ENCODE data around the gene SFT2D3. TPM values are rescaled to one million over a fixed set of nuclear protein-coding genes. Genes with fewer than 3 reads are reported as not detected.

The SFT2D3 gene
- total RNA-seq, 5 donors from 2014 or later (not counting 1 experiment from before 2014, with no cell fraction given) = 6.1 to 13.9 (median 12.4) TPM

DNA sequence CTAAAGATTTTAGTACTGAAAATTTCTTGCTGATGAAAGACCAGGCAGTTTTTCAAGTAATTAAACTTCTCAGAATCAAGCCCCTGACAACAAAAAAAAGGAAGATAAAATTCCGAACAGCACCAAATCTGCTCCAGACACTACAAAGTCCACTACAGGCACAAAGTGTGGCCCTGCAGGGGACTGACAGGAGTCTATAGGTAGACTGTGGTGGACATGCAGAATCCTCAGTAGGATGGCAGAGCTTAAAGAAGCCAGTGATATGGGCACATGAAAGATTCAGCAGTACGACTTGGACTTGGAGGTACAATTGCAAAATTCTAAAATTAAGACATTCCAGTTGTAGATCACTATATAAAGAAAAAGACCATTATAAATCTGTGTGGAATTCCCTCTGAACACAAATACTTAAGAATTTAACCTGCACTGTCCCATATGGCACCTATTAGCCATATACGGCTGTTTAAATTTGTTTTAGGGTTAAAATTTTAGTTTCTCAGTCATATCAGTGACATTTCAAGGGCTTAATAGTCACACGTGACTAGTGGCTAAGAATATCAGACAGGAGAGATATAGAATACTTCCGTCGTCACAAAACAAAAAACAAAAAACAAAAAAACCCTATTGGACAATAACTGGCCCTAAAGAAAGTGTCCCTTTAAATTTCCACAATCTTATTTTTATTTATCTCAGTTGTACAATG is 32.0 kb downstream of the SFT2D3 start:
- Mint-ChIP-seq H3K27me3 (no peaks in the 10 kb centered on the region), H3K4me1 (peaks cover 0 to 7% (median 6%) of the 10 kb centered on the region in 3 donors), H3K9me3 (no peaks in the 10 kb centered on the region), H3K4me3 (no peak overlapping the region), H3K36me3 (peaks cover 19% of the 10 kb centered on the region), H3K27ac (no peak overlapping the region)
- Histone ChIP-seq H3K9me3 (no peaks in the 10 kb centered on the region), H3K4me3 (ENCODE audit: control insufficient read depth in 1 of 2, extremely low read depth in 1 of 2, low read length in 1 of 2) (no peak overlapping the region), H3K27me3 (replicated peaks in 1 of 2; ENCODE audit: control insufficient read depth in 2 of 2, extremely low read depth in 1 of 2, insufficient read depth in 2 of 2, low read length in 1 of 2) (no peaks in the 10 kb centered on the region), H3K36me3 (ENCODE audit: control insufficient read depth in 2 of 2, extremely low read depth in 1 of 2, insufficient read depth in 1 of 2, low read length in 1 of 2) (peaks cover 0 to 13% of the 10 kb centered on the region in 2 donors), H3K4me1 (ENCODE audit: control insufficient read depth in 1 of 2, extremely low read depth in 1 of 2, insufficient read depth in 2 of 2, low read length in 2 of 2) (no peaks in the 10 kb centered on the region), H3K27ac (ENCODE audit: low read length) (no peak overlapping the region)
- POLR2A ChIA-PET = interaction anchor here in 1 of 2 donors (0.6 kb wide), 1 partner anchor 501 kb away, joined by 3 read pairs; no protein-coding TSS in a partner anchor
- CTCF ChIA-PET = no interaction called here
- no CpG with 5 or more reads among the region's 6 CpGs for WGBS (ENCODE audit: insufficient coverage)
- no peak for ATAC-seq (replicated peaks in 1 of 4)
- DNase-seq = no peak

DNA sequence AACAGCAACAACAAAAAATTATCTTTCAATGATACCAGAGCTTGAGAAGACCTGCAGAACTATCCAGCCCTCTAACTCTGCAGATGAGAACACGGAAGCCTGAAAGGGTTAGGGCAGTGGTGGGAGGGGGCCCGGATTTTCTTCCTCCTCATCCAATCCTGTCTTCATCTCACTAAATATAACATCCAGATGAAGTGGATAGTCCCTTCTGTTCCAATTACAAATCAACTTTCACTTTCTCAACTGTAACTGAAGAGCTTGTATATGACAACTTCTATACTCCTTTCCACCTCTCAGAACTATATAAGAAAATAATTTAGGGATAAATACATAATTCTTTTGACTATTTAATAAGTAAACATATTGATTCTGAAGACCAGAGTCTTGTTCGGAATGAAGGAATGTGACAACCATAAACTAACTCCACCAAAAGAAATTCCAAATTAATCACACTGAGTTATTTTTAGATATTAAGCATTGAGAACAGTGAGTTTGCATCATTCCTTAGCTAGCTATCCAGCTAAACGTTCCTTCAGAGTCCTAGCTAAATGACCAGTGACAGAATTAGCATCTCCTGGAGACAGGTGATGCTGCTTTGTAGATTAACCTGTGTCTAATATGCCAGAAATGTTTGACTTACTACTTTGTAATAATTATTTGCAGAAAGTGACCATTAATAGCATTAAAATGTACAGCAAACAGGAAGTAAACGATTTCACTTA is 32.7 kb downstream of the SFT2D3 start:
- WGBS (ENCODE audit: insufficient coverage) = 100% methylated on average over 1 of the region's 5 CpGs
- H3K27ac ChIP-seq (ENCODE audit: low read length) = no peak overlapping the region
- no peak overlapping the region for H3K4me3 Mint-ChIP-seq
- no peak for DNase-seq
- peaks cover 0 to 10% (median 9%) of the 10 kb centered on the region in 3 donors for H3K4me1 Mint-ChIP-seq
- H3K4me3 ChIP-seq (ENCODE audit: control insufficient read depth in 1 of 2, extremely low read depth in 1 of 2, low read length in 1 of 2) = no peak overlapping the region
- H3K9me3 ChIP-seq = no peaks in the 10 kb centered on the region
- no peak for ATAC-seq (replicated peaks in 1 of 4)
- ChIA-PET POLR2A (interaction anchor here in 1 of 2 donors (0.6 kb wide), 1 partner anchor 500 kb away, joined by 3 read pairs; no protein-coding TSS in a partner anchor), CTCF (interaction anchor here in 1 of 2 donors (1.0 kb wide), 1 partner anchor 24 kb away, joined by 3 read pairs; no protein-coding TSS in a partner anchor)
- no peaks in the 10 kb centered on the region for H3K27me3 Mint-ChIP-seq
- H3K36me3 Mint-ChIP-seq = peaks cover 26% of the 10 kb centered on the region
- H3K9me3 Mint-ChIP-seq = no peaks in the 10 kb centered on the region
- H3K27me3 ChIP-seq (replicated peaks in 1 of 2; ENCODE audit: control insufficient read depth in 2 of 2, extremely low read depth in 1 of 2, insufficient read depth in 2 of 2, low read length in 1 of 2) = no peaks in the 10 kb centered on the region
- peaks cover 0 to 13% of the 10 kb centered on the region in 2 donors for H3K36me3 ChIP-seq (ENCODE audit: control insufficient read depth in 2 of 2, extremely low read depth in 1 of 2, insufficient read depth in 1 of 2, low read length in 1 of 2)
- no peaks in the 10 kb centered on the region for H3K4me1 ChIP-seq (ENCODE audit: control insufficient read depth in 1 of 2, extremely low read depth in 1 of 2, insufficient read depth in 2 of 2, low read length in 2 of 2)
- no peak overlapping the region for H3K27ac Mint-ChIP-seq

DNA sequence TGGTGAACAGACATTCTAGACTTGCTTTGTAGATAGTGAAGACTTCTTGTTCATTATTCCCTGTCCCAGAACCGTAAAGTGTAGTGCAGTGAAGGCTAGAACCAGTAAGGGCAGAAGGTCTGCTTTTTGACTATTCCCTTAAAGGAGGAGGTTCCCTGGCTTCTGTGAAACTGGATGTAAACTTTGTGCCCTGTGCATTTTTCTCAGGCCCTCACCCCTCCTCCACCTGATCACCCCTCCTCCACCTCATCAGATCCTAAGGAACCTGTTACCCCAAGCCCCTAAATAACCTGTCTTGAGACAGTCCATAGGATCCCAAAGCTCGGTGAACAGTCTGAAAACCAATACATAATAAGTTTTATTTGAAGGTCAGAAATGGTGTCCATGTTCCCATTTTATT is 33.7 kb downstream of the SFT2D3 start:
- H3K27ac ChIP-seq (ENCODE audit: low read length) = no peak overlapping the region
- no peaks in the 10 kb centered on the region for H3K27me3 Mint-ChIP-seq
- CTCF ChIA-PET = no interaction called here
- H3K27me3 ChIP-seq (replicated peaks in 1 of 2; ENCODE audit: control insufficient read depth in 2 of 2, extremely low read depth in 1 of 2, insufficient read depth in 2 of 2, low read length in 1 of 2) = no peaks in the 10 kb centered on the region
- DNase-seq (no peak), ATAC-seq (replicated peaks in 1 of 4) (no peak)
- H3K36me3 Mint-ChIP-seq = peaks cover 30% of the 10 kb centered on the region
- peaks cover 0 to 13% (median 11%) of the 10 kb centered on the region in 3 donors for H3K4me1 Mint-ChIP-seq
- H3K4me1 ChIP-seq (ENCODE audit: control insufficient read depth in 1 of 2, extremely low read depth in 1 of 2, insufficient read depth in 2 of 2, low read length in 2 of 2) = no peaks in the 10 kb centered on the region
- peaks cover 0 to 13% of the 10 kb centered on the region in 2 donors for H3K36me3 ChIP-seq (ENCODE audit: control insufficient read depth in 2 of 2, extremely low read depth in 1 of 2, insufficient read depth in 1 of 2, low read length in 1 of 2)
- no CpG with 5 or more reads among the region's 2 CpGs for WGBS (ENCODE audit: insufficient coverage)
- POLR2A ChIA-PET = no interaction called here
- H3K27ac Mint-ChIP-seq = no peak overlapping the region
- H3K4me3 Mint-ChIP-seq = no peak overlapping the region
- H3K4me3 ChIP-seq (ENCODE audit: control insufficient read depth in 1 of 2, extremely low read depth in 1 of 2, low read length in 1 of 2) = no peak overlapping the region
- H3K9me3 ChIP-seq = no peaks in the 10 kb centered on the region
- H3K9me3 Mint-ChIP-seq = no peaks in the 10 kb centered on the region

DNA sequence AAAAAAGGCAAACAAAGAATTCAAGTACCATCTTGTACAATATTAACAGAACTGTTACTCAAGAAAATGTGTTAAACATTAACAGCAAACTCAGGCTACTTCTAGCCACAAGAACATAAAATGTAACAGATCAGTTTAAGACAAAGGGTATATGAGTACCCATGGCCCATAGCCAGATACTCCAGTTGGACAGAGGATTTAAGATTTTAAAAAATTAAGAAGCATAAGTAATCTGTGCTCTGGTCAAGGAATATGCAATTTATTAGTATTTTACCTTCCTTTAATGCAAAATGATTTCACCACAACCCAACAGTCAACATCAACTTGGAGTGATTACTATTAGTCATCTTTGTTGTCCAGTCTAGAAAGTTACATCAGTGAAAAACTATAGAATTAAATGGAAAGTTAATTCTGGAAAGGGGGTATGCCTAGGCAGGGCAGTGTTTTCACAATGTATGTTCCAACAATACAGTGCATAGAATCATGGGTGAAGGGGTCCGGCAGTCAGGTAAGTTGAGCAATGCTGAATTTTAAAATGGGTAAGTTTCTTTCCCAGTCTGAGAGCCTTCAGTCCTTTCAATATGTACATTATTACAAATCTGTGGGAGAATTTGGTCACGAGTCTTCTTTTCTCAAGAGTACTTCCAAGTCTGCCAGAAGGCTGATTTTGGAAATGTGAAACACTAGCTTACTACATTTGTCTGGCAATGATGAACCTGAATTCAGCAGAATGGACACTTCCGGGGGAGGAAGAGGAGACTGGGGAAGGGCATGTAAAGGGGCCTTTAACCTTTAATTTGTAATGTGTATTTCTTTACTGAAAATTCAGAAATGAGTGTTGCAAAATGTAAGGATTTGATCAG is 34.5 kb downstream of the SFT2D3 start:
- Histone ChIP-seq H3K27me3 (replicated peaks in 1 of 2; ENCODE audit: control insufficient read depth in 2 of 2, extremely low read depth in 1 of 2, insufficient read depth in 2 of 2, low read length in 1 of 2) (no peaks in the 10 kb centered on the region), H3K4me1 (ENCODE audit: control insufficient read depth in 1 of 2, extremely low read depth in 1 of 2, insufficient read depth in 2 of 2, low read length in 2 of 2) (no peaks in the 10 kb centered on the region), H3K4me3 (ENCODE audit: control insufficient read depth in 1 of 2, extremely low read depth in 1 of 2, low read length in 1 of 2) (no peak overlapping the region), H3K36me3 (ENCODE audit: control insufficient read depth in 2 of 2, extremely low read depth in 1 of 2, insufficient read depth in 1 of 2, low read length in 1 of 2) (peaks cover 0 to 13% of the 10 kb centered on the region in 2 donors), H3K27ac (ENCODE audit: low read length) (no peak overlapping the region), H3K9me3 (no peaks in the 10 kb centered on the region)
- H3K36me3 Mint-ChIP-seq = peaks cover 33% of the 10 kb centered on the region
- H3K4me3 Mint-ChIP-seq = no peak overlapping the region
- ChIA-PET POLR2A (interaction anchor here in 1 of 2 donors (0.6 kb wide), 1 partner anchor 63 kb away, joined by 14 read pairs; no protein-coding TSS in a partner anchor), CTCF (no interaction called here)
- no peak overlapping the region for H3K27ac Mint-ChIP-seq
- no peaks in the 10 kb centered on the region for H3K9me3 Mint-ChIP-seq
- H3K27me3 Mint-ChIP-seq = no peaks in the 10 kb centered on the region
- H3K4me1 Mint-ChIP-seq = peaks cover under 1 to 13% (median 11%) of the 10 kb centered on the region in 3 donors
- 100% methylated on average over 1 of the region's 3 CpGs for WGBS (ENCODE audit: insufficient coverage)
- DNase-seq (no peak), ATAC-seq (replicated peaks in 1 of 4) (no peak)

DNA sequence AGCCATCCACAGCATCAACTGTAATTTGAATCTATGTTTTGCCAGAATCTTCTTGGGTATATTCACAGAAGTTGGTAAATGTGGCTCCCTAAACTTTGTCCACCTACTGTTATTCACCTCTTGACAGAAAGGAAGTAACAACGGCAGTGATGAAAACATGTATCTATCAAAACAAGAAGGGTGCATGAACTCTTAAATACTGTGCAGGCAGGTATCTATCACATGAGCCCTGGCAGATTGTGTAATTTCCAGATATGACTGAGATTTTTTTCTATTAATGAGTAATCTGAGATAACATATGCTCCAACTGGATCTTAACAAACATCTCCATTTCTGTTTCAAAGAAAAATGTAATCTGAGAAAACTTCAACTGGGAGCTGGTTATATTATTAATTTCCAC is 36.6 kb downstream of the SFT2D3 start:
- Histone ChIP-seq H3K27me3 (replicated peaks in 1 of 2; ENCODE audit: control insufficient read depth in 2 of 2, extremely low read depth in 1 of 2, insufficient read depth in 2 of 2, low read length in 1 of 2) (no peaks in the 10 kb centered on the region), H3K4me3 (ENCODE audit: control insufficient read depth in 1 of 2, extremely low read depth in 1 of 2, low read length in 1 of 2) (no peak overlapping the region), H3K4me1 (ENCODE audit: control insufficient read depth in 1 of 2, extremely low read depth in 1 of 2, insufficient read depth in 2 of 2, low read length in 2 of 2) (no peaks in the 10 kb centered on the region), H3K9me3 (no peaks in the 10 kb centered on the region), H3K27ac (ENCODE audit: low read length) (no peak overlapping the region), H3K36me3 (ENCODE audit: control insufficient read depth in 2 of 2, extremely low read depth in 1 of 2, insufficient read depth in 1 of 2, low read length in 1 of 2) (peaks cover 0 to 12% of the 10 kb centered on the region in 2 donors)
- Mint-ChIP-seq H3K4me3 (no peak overlapping the region), H3K4me1 (peaks cover 7 to 15% (median 11%) of the 10 kb centered on the region in 3 donors), H3K27me3 (no peaks in the 10 kb centered on the region), H3K9me3 (no peaks in the 10 kb centered on the region), H3K36me3 (peaks cover 41% of the 10 kb centered on the region), H3K27ac (no peak overlapping the region)
- CTCF ChIA-PET = no interaction called here
- ATAC-seq (replicated peaks in 1 of 4) = no peak
- whole genome bisulfite sequencing (ENCODE audit: insufficient coverage) = no CpG with 5 or more reads among the region's 1 CpG
- no peak for DNase-seq
- POLR2A ChIA-PET = no interaction called here

DNA sequence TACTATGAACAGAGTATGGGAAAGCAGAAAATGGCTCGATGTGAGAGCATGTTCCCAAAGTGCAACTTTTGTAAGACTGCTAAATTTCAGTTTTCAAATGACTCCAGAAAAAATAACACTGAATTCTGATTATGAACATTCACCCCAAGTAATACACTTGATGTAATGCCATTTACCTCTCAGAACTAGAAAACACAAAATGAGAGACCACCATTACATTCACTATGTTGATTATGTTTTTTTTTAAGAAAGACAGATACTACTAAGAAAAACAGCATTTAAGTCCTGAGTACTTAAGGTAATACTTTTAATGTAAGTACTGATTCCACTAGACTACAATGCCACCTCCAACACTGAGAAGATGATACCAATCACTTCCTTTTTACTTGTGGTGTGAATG is 38.5 kb downstream of the SFT2D3 start:
- Histone ChIP-seq H3K36me3 (ENCODE audit: control insufficient read depth in 2 of 2, extremely low read depth in 1 of 2, insufficient read depth in 1 of 2, low read length in 1 of 2) (peaks cover 0 to 24% of the 10 kb centered on the region in 2 donors), H3K4me1 (ENCODE audit: control insufficient read depth in 1 of 2, extremely low read depth in 1 of 2, insufficient read depth in 2 of 2, low read length in 2 of 2) (no peaks in the 10 kb centered on the region), H3K27me3 (replicated peaks in 1 of 2; ENCODE audit: control insufficient read depth in 2 of 2, extremely low read depth in 1 of 2, insufficient read depth in 2 of 2, low read length in 1 of 2) (no peaks in the 10 kb centered on the region), H3K4me3 (ENCODE audit: control insufficient read depth in 1 of 2, extremely low read depth in 1 of 2, low read length in 1 of 2) (no peak overlapping the region), H3K9me3 (no peaks in the 10 kb centered on the region), H3K27ac (ENCODE audit: low read length) (no peak overlapping the region)
- Mint-ChIP-seq H3K36me3 (peaks cover 45% of the 10 kb centered on the region), H3K9me3 (no peaks in the 10 kb centered on the region), H3K27me3 (no peaks in the 10 kb centered on the region), H3K4me1 (peaks cover 7 to 15% (median 15%) of the 10 kb centered on the region in 3 donors), H3K4me3 (no peak overlapping the region), H3K27ac (no peak overlapping the region)
- DNase-seq (no peak), ATAC-seq (replicated peaks in 1 of 4) (no peak)
- no CpG with 5 or more reads among the region's 1 CpG for WGBS (ENCODE audit: insufficient coverage)
- ChIA-PET POLR2A (no interaction called here), CTCF (interaction anchor here in 1 of 2 donors (1.0 kb wide), 1 partner anchor 9 kb away, joined by 8 read pairs; no protein-coding TSS in a partner anchor)

All from T-cell (primary cell).